ENCODE data around the gene GLB1L.
"Not testable (repeated sequence)": the region's sequence is repeated elsewhere in the genome, so short reads cannot be mapped to it uniquely, and the experiment has no call there.

The GLB1L gene

GRCh38 chr2:219245148-219245898 lies at the start of gene GLB1L, which contains the start of gene STK16:
Gene GLB1L (minus strand): TSS chr2:219245444. CDS start chr2:219243573, 1,871 bp downstream.
Gene STK16 (plus strand): TSS chr2:219245479. CDS start chr2:219246000, 521 bp downstream.
- peak; percentile 96 for DNase-seq

- DNase-seq, result peak; percentile 90
Measured at GRCh38 chr2:219294356-219295351, 49.4 kb upstream of the GLB1L start.

GRCh38 chr2:219293736-219294231 lies 48.5 kb upstream of the GLB1L start:
- no peak for DNase-seq

GRCh38 chr2:219292616-219293015 lies 47.4 kb upstream of the GLB1L start:
- no peak for DNase-seq

- DNase-seq, result no peak
Measured at GRCh38 chr2:219291910-219292490, 46.8 kb upstream of the GLB1L start.

- DNase-seq, result no peak
Measured at GRCh38 chr2:219291394-219291793, 46.1 kb upstream of the GLB1L start.

- DNase-seq, result no peak
Measured at GRCh38 chr2:219290381-219291171, 45.3 kb upstream of the GLB1L start.

- DNase-seq, result peak; percentile 93
Measured at GRCh38 chr2:219289537-219290361, 44.5 kb upstream of the GLB1L start.

DNA sequence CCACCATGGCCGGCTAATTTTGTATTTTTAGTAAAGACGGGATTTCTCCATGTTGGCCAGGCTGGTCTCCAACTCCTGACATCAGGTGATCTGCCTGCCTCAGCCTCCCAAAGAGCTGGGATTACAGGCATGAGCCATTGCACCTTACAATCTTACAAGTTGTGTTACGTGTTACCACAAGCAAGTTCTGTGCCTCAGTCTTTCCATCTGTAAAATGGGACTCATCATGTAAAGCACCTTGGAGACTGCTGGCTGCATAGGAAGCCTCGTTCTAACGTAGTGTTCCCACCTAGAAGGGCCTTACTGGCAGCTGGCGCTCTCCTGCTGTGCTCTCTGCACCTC lies 43.9 kb upstream of the GLB1L start:
- no peak for DNase-seq

GRCh38 chr2:219287580-219288265 lies 42.5 kb upstream of the GLB1L start:
- no peak for DNase-seq

- DNase-seq, result not testable (repeated sequence)
Measured at GRCh38 chr2:219287116-219287440, 41.8 kb upstream of the GLB1L start.

- DNase-seq, result no peak
Measured at GRCh38 chr2:219286436-219287115, 41.3 kb upstream of the GLB1L start.

- DNase-seq, result peak; percentile 78
Measured at GRCh38 chr2:219285894-219286425, 40.7 kb upstream of the GLB1L start.

GRCh38 chr2:219285373-219285735 lies 40.1 kb upstream of the GLB1L start:
- DNase-seq, result no peak

DNA sequence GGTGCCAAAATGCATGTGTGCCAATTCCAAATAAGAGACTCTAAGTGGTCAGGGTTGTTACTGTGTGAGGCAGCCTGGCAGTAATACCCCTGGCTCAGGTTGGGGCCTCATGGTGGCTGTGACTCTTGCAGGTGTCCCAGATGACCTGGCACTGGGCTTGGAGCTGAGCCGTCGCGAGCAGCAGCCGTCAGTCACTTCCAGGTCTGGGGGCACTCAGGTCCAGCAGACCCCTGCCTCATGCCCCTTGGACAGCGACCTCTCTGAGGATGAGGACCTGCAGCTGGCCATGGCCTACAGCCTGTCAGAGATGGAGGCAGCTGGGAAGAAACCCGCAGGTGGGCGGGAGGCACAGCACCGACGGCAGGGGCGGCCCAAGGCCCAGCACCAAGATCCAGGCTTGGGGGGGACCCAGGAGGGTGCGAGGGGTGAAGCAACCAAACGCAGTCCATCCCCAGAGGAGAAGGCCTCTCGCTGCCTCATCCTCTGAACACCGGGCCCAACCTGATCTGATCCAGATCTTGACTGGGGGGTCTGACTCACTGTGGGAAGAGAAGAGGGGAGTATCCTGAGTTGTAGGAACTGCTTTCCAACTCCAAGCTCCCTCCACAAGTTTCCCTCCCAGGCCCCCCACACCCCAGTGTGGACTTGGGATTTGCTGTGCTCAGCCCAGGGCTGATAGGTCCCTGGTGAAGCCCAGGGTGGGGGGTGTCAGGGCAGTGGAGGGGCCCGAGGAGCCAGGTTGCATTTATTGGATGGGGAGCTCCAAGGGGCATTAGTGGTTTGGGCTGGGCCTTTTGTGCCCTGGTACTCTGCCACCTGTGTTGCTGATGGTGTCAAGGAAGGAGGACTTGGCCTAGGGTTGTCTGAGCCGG lies 39.5 kb upstream of the GLB1L start:
- DNase-seq, result no peak

- DNase-seq, result no peak
Measured at GRCh38 chr2:219282943-219283581, 37.8 kb upstream of the GLB1L start.

DNA sequence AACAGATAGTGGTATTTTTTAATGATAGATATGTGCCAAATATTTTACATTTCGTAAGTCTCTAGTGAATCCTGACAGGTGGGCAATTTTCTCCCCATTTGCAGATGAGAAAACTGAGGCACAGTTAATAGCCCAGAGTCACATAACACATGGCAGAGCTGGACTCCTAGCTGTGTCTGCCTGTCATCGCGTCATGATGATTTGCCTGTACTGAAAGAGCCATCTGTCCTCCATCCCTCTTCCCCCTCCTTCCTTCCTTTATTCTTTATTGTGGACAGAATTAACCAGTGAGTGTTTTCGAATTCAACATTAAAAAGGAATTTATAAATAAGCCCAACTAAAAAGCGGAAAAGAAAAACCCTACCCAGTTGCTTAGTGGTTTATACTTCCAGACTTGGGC lies 37.1 kb upstream of the GLB1L start:
- no peak for DNase-seq

DNA sequence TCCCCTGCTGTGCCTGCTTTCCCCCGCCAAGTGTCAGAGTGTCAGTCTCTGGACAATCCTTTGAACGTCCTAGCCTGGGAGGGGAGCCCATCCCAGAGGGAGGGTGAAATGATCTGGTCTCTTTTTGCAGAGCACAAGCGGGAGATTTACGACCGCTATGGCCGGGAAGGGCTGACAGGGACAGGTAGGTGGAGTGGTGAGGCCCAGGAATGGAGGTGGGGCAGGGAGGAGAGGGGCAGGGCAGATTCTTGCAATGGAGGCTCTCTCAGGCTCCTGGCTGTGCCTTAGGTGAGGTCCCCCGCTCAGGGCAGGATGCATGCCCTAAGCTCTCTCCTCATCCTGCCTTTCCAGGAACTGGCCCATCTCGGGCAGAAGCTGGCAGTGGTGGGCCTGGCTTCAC lies 36.3 kb upstream of the GLB1L start:
- DNase-seq, result no peak

DNA sequence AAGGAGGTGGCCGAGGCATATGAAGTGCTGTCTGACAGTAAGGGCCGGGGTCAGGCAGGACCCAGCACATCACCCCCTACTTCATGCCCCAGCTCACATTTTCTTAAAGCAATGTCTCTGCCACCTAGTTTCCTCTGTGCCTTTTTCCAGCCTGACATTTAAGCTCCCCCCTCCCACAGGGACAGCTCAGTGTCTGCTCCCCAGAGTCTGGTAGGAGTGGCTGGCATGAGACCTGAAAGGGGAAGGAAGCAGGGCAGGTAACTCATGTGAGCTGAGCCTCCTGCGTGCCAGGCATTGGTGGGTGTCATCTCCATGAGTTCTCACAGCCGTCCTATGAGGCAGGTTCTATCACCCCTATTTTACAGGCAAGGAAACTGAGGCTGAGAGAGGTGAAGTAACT lies 35.4 kb upstream of the GLB1L start:
- no peak for DNase-seq
